22Rv1 (cell line): ENCODE results near the gene CNTNAP2.
"Not testable (repeated sequence)": the region's sequence is repeated elsewhere in the genome, so short reads cannot be mapped to it uniquely, and the experiment has no call there.

Experiments used
- H3K27ac ChIP-seq: fragments of 450-650 bp; 2 replicates; pipeline ENCODE4 v1.5.1; 2017
- ZFX ChIP-seq: fragments of 450-650 bp; IDR thresholded peaks from 2 replicates; pipeline ENCODE4 v1.6.1; 2017; ENCODE audit warnings: antibody characterized with exemption, borderline replicate concordance
- TF ChIP-seq, protein P1 (sequence below): fragments of 450-650 bp; IDR thresholded peaks from 2 replicates; pipeline ENCODE4 v1.5.1; 2017; ENCODE audit warnings: mild to moderate bottlenecking

The CNTNAP2 gene

DNA sequence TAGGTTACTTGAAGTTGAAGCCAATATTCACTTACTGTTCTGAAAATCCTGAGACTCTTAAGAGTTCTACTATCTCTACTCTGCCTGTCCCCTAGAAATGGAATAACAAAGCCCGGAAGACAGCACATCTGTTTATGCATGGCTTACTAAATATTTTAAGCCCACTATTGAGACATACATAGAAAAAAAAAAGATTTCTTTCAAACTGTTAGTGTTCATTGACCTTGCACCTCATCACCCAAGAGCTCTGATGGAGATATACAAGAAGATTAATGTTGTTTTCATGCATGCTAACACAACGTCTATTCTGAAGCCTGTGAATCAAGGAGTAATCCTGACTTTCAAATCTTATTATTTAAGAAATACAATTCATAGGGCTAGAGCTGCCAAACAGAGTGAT lies 1614.7 kb downstream of the CNTNAP2 start:
- no peak overlapping the region for H3K27ac ChIP-seq
- no peak for TF ChIP-seq ZFX
- TF ChIP-seq, protein P1, sequence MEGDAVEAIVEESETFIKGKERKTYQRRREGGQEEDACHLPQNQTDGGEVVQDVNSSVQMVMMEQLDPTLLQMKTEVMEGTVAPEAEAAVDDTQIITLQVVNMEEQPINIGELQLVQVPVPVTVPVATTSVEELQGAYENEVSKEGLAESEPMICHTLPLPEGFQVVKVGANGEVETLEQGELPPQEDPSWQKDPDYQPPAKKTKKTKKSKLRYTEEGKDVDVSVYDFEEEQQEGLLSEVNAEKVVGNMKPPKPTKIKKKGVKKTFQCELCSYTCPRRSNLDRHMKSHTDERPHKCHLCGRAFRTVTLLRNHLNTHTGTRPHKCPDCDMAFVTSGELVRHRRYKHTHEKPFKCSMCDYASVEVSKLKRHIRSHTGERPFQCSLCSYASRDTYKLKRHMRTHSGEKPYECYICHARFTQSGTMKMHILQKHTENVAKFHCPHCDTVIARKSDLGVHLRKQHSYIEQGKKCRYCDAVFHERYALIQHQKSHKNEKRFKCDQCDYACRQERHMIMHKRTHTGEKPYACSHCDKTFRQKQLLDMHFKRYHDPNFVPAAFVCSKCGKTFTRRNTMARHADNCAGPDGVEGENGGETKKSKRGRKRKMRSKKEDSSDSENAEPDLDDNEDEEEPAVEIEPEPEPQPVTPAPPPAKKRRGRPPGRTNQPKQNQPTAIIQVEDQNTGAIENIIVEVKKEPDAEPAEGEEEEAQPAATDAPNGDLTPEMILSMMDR, result no peak

DNA sequence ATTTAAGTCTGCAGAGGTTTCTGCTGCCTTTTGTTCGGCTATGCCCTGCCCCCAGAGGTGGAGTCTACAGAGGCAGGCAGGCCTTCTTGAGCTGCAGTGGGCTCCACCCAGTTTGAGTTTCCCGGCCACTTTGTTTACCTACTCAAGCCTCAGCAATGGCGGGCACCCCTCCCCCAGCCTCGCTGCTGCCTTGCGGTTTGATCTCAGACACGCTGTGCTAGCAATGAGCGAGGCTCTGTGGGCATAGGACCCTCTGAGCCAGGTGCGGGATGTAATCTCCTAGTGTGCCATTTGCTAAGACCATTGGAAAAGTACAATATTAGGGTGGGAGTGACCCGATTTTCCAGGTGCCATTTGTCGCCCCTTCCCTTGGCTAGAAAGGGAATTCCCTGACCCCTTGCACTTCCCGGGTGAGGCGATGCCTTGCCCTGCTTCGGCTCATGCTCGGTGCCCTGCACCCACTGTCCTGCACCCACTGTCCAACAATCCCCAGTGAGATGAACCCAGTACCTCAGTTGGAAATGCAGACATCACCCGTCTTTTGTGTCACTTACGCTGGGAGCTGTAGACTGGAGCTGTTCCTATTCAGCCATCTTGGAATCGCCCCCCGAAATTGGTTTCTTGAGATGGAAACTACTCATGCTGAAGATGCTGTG lies 1621.1 kb downstream of the CNTNAP2 start:
- not testable (repeated sequence) for H3K27ac ChIP-seq

DNA sequence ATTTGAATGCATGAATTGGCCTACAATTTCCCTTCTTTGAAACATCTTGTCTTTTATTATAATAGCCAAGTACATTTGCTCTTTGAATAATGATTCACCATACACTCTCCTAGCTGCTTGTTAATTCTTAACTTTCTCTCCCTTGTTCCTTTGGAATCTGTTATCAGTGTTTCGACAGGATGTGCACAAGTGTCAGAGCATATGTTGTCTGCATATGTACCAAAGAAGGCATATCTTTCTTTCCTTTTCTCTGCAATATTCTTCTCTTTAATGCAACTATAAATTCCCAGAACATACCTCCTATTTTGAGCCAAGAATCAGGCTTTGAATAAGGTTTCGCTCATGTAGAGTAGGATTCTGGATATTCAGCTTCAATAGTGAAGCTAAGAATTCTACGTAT lies 1625.7 kb downstream of the CNTNAP2 start:
- TF ChIP-seq, protein P1, result no peak
- no peak for TF ChIP-seq ZFX

DNA sequence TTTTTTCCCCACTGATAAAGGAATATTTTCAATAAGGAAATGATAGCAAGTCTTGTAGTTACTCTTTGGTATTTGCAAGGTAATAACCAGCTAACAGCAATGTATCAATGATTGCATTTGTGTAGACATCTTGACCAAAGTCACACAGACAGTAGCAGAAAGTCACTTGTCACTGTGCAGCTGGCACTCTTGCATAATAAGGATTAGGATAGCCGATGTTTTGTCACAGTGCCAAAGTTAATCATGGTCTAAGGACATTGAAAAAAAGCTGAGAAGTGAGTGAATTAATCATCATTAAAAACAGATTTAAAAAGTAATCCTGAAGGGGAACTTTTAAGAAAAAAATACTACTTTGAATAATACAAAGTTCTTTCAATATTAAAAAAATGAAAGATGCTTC lies 1639.7 kb downstream of the CNTNAP2 start:
- no peak overlapping the region for H3K27ac ChIP-seq
- TF ChIP-seq, protein P1, result no peak
- TF ChIP-seq ZFX, result no peak

More for the DNA sequence above, 1625.7 kb downstream of the CNTNAP2 start:
- no peak overlapping the region for H3K27ac ChIP-seq

DNA sequence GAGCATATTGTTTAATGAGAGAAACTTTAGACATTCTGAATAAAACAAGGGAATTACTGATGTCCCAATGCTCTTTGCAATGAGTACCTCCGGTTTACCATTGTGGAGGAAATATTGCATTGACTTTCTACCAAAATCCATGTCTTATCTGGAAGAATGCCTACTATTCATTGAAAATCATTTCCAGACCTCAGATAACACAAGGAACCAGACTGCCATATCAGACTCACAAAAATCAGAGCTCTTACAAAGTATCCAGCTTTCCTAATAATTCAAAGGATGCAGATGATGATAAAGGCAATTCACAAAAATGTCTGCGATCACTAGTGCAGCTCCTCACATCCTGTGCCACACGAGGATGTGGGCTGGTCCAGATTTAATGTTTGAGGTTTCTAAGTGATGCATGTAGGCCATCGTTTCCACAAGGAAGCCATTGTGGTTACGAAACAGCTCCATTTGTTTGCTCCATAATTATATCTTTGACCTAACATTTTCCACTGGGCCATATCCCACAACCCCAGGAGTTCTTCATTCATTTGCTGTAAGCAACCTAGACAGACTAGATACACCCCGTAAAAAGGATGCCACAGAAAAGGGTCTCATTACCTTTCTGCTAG lies 1642.8 kb downstream of the CNTNAP2 start:
- TF ChIP-seq ZFX, result no peak
- TF ChIP-seq, protein P1, result no peak
- no peak overlapping the region for H3K27ac ChIP-seq

DNA sequence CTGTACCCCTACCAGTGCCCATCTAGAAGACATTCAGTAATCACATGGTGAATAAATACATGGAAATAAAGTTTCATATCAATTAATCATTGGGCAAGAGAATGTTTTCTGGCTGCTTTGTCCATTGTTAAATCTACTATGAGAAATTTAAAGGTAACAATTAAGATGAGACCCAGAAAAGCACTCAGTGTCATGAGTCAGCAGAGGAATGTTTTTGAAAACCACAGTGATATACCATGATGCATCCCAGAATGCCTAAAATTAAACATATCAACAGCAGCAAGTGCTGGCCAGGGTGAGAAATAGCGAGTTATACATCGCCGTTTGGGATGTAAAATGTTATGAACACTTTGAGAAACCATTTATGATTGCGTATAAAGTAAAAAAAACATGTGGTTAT lies 1648.7 kb downstream of the CNTNAP2 start:
- TF ChIP-seq ZFX, result no peak
- TF ChIP-seq, protein P1, result no peak
- H3K27ac ChIP-seq, result no peak overlapping the region

DNA sequence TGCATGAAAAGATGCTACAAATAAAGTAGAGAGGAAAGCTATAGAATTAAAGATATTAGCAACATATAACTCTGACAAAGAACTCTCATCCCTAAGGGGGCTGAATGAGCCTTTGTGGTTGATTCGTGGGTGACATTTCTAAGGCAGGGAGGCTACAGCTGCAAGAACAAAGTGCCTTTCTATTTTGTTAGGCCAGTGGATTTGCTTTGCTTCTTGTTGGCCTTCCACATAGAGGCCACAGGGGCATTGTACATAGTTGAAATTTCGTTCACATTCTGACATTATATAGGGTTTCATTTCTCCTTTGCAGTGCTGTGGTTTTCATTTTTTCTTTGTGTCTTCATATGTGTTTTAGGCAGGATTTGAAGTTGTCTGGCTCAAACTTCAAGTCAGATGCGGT lies 1654.7 kb downstream of the CNTNAP2 start:
- no peak overlapping the region for H3K27ac ChIP-seq
- TF ChIP-seq ZFX, result no peak
- TF ChIP-seq, protein P1, result no peak

DNA sequence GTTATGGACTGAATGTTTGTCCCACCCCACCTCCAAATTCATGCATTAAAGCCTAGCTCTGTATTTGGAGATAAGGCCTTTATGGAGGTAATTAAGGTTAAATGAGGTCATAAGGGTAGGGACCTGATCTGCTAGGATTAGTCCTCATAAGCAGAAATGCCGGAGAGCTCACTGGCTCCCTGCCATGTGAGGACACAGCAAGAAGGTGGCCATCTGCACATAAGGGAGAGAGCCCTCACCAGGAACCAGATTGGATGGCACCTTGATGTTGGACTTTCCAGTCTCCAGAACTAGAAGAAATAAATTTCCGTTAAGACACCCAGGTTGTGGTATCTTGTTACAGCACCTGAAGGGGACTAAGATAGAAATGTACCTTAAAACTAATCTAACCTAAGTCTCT lies 1657.9 kb downstream of the CNTNAP2 start:
- H3K27ac ChIP-seq, result no peak overlapping the region
- TF ChIP-seq, protein P1, result no peak
- TF ChIP-seq ZFX, result no peak
